GM20000 (cell line): Measurements from ENCODE around the gene CNIH1.
"Not testable (repeated sequence)": the region's sequence is repeated elsewhere in the genome, so short reads cannot be mapped to it uniquely, and the experiment has no call there.

ENCODE experiments used
- DNase-seq: peaks from one replicate; pipeline ENCODE4 v3.0.0; 2012; ENCODE audit warnings: low spot score
- TF ChIP-seq, protein P1 (sequence below): IDR thresholded peaks from 2 replicates; pipeline ENCODE4 v1.5.1; 2012; ENCODE audit warnings: mild to moderate bottlenecking, control low read depth; ENCODE audit errors: extremely low read depth, missing control alignments

CNIH1 gene

GRCh38 chr14:54465654-54466053 lies 24.5 kb upstream of the CNIH1 start:
- no peak for DNase-seq
- TF ChIP-seq, protein P1, sequence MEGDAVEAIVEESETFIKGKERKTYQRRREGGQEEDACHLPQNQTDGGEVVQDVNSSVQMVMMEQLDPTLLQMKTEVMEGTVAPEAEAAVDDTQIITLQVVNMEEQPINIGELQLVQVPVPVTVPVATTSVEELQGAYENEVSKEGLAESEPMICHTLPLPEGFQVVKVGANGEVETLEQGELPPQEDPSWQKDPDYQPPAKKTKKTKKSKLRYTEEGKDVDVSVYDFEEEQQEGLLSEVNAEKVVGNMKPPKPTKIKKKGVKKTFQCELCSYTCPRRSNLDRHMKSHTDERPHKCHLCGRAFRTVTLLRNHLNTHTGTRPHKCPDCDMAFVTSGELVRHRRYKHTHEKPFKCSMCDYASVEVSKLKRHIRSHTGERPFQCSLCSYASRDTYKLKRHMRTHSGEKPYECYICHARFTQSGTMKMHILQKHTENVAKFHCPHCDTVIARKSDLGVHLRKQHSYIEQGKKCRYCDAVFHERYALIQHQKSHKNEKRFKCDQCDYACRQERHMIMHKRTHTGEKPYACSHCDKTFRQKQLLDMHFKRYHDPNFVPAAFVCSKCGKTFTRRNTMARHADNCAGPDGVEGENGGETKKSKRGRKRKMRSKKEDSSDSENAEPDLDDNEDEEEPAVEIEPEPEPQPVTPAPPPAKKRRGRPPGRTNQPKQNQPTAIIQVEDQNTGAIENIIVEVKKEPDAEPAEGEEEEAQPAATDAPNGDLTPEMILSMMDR = no peak

- TF ChIP-seq, protein P1 = no peak
- no peak for DNase-seq
These were observed 20.9 kb upstream of the CNIH1 start for GRCh38 chr14:54462048-54462447.

- no peak for DNase-seq
- TF ChIP-seq, protein P1 = no peak
These were observed 17.9 kb upstream of the CNIH1 start for GRCh38 chr14:54459106-54459505.

DNA sequence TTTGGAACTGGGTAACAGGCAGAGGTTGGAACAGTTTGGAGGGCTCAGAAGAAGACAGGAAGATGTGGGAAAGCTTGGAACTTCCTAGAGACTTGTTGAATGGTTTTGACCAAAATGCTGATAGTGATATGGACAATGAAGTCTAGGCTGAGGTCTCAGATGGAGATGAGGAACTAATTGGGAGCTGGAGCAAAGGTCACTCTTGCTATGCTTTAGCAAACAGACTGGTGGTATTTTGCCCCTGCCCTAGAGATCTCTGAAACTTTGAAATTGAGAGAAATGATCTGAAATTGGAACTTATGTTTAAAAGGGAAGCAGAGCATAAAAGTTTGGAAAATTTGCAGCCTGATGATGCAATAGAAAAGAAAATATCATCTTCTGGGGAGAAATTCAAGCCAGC lies 17.4 kb upstream of the CNIH1 start:
- DNase-seq = not testable (repeated sequence)

- no peak for DNase-seq
- TF ChIP-seq, protein P1 = no peak
These were observed 16.4 kb upstream of the CNIH1 start for GRCh38 chr14:54457609-54457996.

DNA sequence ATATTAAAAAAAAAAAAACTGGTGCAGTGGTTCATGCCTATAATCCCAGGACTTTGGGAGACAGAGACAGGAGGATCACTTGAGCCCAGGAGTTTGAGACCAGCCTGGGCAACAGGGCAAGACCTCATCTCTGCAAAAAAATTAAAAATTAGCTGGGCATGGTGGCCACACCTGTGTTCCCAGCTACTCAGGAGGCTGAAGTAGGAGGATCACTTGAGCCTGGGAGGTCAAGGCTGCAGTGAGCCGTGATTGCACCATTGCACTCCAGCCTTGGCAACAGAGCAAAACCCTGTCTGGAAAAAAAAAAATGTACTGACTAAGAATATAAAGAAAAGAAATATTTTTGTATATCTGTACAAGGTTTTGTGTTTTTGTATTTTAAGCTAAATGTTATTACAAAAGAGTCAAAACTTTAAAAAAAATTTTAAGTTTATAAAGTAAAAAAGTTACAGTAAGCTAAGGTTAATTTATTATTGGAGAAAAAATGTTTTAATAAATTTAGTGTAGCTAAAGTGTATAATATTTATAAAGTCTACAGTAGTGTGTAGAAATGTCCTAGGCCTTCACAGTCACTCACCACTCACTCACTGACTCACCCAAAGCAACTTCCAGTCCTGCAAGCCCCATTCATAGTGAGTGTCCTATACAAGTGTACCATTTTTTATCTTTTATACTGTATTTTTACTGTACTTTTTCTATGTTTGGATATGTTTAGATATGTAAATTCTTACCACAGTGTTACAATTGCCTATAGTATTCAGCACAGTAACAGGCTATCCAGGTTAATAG lies 15.8 kb upstream of the CNIH1 start:
- DNase-seq = not testable (repeated sequence)

- TF ChIP-seq, protein P1 = no peak
- DNase-seq = no peak
These were observed 14.2 kb upstream of the CNIH1 start for GRCh38 chr14:54455363-54455762.

GRCh38 chr14:54453990-54454389 lies 12.8 kb upstream of the CNIH1 start:
- not testable (repeated sequence) for DNase-seq

DNA sequence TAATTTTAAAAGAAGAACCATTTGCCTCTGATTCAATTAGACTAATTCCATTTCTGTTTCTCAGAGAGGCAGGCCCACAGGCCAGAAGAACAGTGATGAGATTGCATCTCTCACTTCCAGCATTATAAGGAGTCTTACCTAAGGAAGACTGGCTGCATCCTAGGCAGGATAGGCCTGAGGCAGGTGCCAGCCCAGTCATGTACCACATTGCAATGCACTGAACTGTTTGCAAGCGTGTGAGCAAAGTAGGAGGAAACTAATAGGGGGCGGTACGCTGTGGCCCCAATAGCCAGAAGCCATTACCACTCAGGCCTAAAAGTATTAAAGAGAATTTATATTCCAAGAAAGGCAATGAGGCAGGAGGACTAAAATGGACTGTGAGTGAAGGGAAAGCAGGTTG lies 12.1 kb upstream of the CNIH1 start:
- no peak for DNase-seq
- TF ChIP-seq, protein P1 = no peak
